Stimulated activated CD8-positive, alpha-beta memory T cell treated with anti-CD3 and anti-CD28 coated beads, Interleukin-4, amount 100 ng/mL, for 4 hours (primary cell): Measurements from ENCODE around the gene GIMAP7.
"Not testable (repeated sequence)": the region's sequence is repeated elsewhere in the genome, so short reads cannot be mapped to it uniquely, and the experiment has no call there.

Source experiments
- DNase-seq, 2 donors: peaks; one replicate each; pipeline ENCODE4 v3.0.0-alpha.2; 2020; ENCODE audit warnings: low read depth in 2 of 2, low spot score in 1 of 2

Gene GIMAP7

GRCh38 chr7:150514748-150515222 lies at the start of gene GIMAP7:
TSS of gene GIMAP7 (plus strand) at chr7:150514872. CDS start at chr7:150519975, 5,103 bp downstream.
- DNase-seq, result peak in 1 of 2 donors; percentile 13

GRCh38 chr7:150464962-150465361 lies 49.7 kb upstream of the GIMAP7 start:
- no peak for DNase-seq

GRCh38 chr7:150465414-150465813 lies 49.3 kb upstream of the GIMAP7 start:
- DNase-seq, result no peak

- no peak for DNase-seq
These were observed 48.2 kb upstream of the GIMAP7 start for GRCh38 chr7:150466477-150466876.

- DNase-seq, result no peak
These were observed 46.4 kb upstream of the GIMAP7 start for GRCh38 chr7:150468241-150468640.

- no peak for DNase-seq
These were observed 42.8 kb upstream of the GIMAP7 start for GRCh38 chr7:150471886-150472285.

GRCh38 chr7:150473902-150474301 lies 40.8 kb upstream of the GIMAP7 start:
- no peak for DNase-seq

- no peak for DNase-seq
These were observed 38.4 kb upstream of the GIMAP7 start for GRCh38 chr7:150476285-150476684.

GRCh38 chr7:150476819-150477631 lies 37.6 kb upstream of the GIMAP7 start:
- DNase-seq, result peak in 1 of 2 donors; percentile 19

GRCh38 chr7:150479023-150479716 lies 35.5 kb upstream of the GIMAP7 start:
- no peak for DNase-seq

- DNase-seq, result peak in 1 of 2 donors; percentile 36
These were observed 33.3 kb upstream of the GIMAP7 start for GRCh38 chr7:150481186-150481920.

GRCh38 chr7:150481922-150482321 lies 32.8 kb upstream of the GIMAP7 start:
- no peak for DNase-seq

GRCh38 chr7:150483514-150483913 lies 31.2 kb upstream of the GIMAP7 start:
- not testable (repeated sequence) for DNase-seq

- DNase-seq, result not testable (repeated sequence)
These were observed 30.6 kb upstream of the GIMAP7 start for GRCh38 chr7:150484071-150484470.

- no peak for DNase-seq
These were observed 27.0 kb upstream of the GIMAP7 start for GRCh38 chr7:150487625-150488024.

- no peak for DNase-seq
These were observed 24.9 kb upstream of the GIMAP7 start for GRCh38 chr7:150489782-150490181.

- DNase-seq, result not testable (repeated sequence)
These were observed 21.2 kb upstream of the GIMAP7 start for GRCh38 chr7:150493442-150493841.

- no peak for DNase-seq
These were observed 12.2 kb upstream of the GIMAP7 start for GRCh38 chr7:150502519-150502918.

GRCh38 chr7:150503155-150503554 lies 11.5 kb upstream of the GIMAP7 start:
- no peak for DNase-seq

GRCh38 chr7:150503581-150503980 lies 11.1 kb upstream of the GIMAP7 start:
- DNase-seq, result no peak

GRCh38 chr7:150507947-150508602 lies 6.6 kb upstream of the GIMAP7 start:
- DNase-seq, result no peak
